B cell (primary cell): ENCODE data around the gene ACER2.

Experiments
- CTCF ChIP-seq: fragments of 200-600 bp; IDR thresholded peaks from one replicate; pipeline ENCODE4 v1.8.0; 2022; ENCODE audit warnings: antibody characterized with exemption, mild to moderate bottlenecking
- EZH2 ChIP-seq: IDR thresholded peaks from 2 replicates; pipeline ENCODE4 v1.6.1; 2012; ENCODE audit warnings: borderline replicate concordance, low read depth, mild to moderate bottlenecking, moderate library complexity, low read length; ENCODE audit not compliant: insufficient read depth, poor library complexity, severe bottlenecking

GRCh38 chr9:19445452-19445851 lies 36.6 kb downstream of the ACER2 start:
- TF ChIP-seq CTCF (no peak), EZH2 (no peak)
